Kidney tubule cell (primary cell): ENCODE measurements around the gene SIM2.

Experiments
- DNase-seq: peaks from one replicate; pipeline ENCODE4 v3.0.0-alpha.2; 2018; ENCODE audit warnings: low spot score

The SIM2 gene

GRCh38 chr21:36716836-36717235, 17.9 kb downstream of the SIM2 start:
- no peak for DNase-seq

DNA sequence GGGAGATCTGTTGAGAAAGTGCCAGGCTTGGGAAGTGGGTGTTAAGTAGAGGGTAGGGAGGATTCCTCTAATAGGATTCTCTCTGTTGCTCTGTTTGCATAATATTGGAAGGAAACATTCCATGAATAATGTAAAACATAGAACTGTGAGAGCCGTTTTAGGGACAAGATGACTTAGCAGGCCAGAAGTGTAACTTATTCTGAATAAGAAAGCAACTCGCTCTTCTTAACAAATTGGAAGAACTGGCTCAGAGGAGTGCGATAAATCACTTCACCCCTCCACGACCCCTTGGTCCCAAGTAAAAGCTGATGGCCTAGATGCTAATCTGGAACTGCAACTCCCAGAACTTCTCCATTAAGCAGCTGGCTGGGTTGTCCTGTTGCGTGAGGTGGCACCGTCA, 19.1 kb downstream of the SIM2 start:
- DNase-seq, result peak; percentile 21

GRCh38 chr21:36718951-36719501, 20.1 kb downstream of the SIM2 start:
- DNase-seq, result peak; percentile 70

GRCh38 chr21:36719614-36720013, 20.7 kb downstream of the SIM2 start:
- DNase-seq, result peak; percentile 31

DNA sequence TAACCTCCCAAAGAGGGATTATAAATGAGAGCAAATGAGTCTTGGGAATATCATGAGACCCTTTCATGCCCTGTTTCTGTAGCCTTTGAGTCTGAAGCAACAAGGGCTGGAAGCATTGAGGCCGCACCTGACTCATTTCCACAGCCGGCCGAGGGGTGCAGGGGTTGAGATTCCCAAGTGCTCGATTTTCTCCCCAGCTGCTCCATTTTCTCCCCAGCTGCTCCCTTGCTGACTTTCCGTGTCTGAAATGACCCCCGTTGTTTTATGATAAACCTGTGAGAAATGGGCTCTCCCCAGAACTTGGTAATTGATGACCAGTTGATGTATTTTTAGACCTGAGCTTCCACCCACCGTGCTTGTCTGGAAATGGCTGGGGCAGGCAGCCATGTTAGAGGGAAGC, 22.9 kb downstream of the SIM2 start:
- no peak for DNase-seq

DNA sequence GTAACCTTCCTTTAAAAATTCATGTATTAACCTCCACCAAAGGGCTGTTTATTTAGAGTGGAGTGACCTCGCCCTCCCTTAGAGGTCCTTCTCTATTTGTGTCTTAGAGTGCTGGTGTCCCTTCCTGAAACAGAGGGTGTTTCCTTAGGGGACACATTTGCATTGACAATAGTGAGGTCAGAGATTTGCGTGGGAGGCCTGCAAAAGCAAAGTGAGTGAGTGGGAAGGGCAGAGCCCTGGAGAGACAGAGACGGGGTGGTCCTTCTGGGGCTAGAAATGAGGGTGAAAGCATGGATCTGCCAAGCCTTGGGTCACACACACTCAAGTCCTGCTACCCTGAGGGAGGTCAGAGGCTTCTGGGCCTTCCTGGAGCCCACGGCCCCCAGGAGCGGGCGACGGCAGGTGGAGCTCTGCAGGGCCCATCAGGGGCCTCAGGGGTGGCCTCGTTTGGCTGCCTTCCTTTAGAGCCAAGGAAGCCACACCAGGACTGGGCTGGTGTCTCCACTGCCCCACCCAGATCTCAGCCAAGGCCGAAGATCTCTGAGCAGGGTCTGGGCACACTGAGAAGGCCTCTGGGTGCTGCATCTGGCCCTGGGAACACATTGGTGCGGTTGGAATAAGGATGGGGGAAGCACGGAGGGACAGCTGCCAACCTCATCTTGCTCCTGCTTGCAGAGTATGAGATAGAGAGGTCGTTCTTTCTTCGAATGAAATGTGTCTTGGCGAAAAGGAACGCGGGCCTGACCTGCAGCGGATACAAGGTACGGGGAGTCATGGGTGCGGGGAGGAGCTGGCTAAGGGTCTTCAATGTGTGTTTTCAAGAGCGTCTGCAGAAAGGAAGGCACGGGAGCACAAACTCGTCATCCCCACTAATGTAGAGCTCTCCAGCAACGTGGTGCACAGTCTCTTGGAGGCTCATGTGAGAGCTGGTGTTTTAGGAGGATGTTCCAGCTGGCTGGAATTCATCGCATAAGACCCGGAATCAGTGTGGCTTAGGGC, 23.8 kb downstream of the SIM2 start:
- DNase-seq, result no peak

- no peak for DNase-seq
These were observed 24.5 kb downstream of the SIM2 start for GRCh38 chr21:36723371-36723881.

DNA sequence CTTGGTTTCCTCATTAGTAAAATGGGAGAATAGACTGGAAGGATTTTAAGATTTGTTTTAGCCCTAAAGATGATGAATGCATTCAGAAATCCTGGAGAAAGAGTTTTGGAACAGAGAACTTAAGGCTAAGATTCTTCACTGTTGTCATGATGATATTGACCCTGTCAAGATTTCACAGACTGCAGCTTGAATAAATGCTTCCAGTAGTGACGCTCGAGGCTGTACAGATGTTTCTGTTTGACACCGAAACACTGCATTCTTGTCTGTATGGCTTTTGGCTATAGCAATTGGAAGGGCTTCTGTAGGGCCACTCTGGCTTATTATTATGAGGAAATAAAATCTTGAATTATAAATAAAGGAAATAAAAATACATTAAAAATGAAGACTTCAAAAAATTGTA, 25.7 kb downstream of the SIM2 start:
- DNase-seq, result no peak

GRCh38 chr21:36725793-36726386, 27.0 kb downstream of the SIM2 start:
- DNase-seq, result no peak

DNA sequence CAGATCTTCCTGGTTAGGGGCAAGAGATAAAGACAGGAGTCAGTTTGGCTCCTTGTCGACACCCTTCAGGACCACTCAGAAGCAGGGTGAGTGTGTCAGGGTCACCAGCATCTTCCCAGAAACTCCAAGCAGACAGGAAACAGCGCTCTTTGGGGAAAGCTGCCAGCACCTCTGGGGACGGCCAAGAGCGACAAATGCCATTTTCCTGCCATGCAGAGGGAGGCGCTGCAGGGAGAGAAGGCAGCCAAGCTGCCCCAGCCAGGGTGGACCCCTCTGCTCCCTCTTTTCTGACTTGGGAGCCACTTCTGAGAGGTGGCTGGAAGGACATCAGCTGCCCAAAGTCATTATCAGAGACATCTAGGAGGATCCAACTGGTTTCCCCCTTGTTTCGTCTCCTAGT, 29.0 kb downstream of the SIM2 start:
- no peak for DNase-seq

- DNase-seq, result peak; percentile 46
These were observed 29.6 kb downstream of the SIM2 start for GRCh38 chr21:36728371-36729111.

DNA sequence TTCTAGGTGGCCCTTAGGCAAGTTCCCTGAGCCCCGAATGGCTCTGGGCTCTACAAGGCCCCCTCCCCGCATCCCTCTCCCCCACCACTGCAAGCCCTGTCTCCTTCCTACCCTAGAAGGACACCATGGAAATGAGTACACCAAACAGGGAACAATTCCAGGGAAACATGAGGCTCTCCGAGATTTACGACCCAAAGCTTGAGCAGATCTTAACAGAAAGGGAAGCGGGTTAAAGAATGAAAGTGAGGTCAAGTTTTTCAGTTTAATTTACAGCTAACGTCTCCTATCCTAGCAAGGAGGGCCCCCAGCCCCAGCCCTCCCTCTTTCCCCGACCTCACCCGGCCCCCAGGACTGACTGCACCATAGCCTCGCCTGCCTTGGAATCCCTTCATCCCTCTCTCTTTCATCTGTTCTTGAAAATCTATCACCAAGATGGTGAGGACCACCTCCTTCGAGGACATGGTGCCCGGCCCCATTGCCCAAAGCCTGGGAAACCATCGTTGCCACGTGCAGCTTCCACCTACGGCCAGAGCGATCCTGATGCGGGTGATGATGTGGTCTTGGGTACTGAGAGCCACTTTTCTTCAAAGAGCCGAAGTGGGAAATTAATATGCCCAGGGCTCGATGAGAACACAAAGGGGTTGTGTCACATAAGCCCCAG, 30.5 kb downstream of the SIM2 start:
- no peak for DNase-seq

GRCh38 chr21:36730291-36731281, 31.7 kb downstream of the SIM2 start:
- no peak for DNase-seq

- DNase-seq, result peak; percentile 36
These were observed 33.3 kb downstream of the SIM2 start for GRCh38 chr21:36732217-36732616.

GRCh38 chr21:36732761-36733160, 33.8 kb downstream of the SIM2 start:
- DNase-seq, result no peak

- DNase-seq, result no peak
These were observed 34.9 kb downstream of the SIM2 start for GRCh38 chr21:36733857-36734256.

DNA sequence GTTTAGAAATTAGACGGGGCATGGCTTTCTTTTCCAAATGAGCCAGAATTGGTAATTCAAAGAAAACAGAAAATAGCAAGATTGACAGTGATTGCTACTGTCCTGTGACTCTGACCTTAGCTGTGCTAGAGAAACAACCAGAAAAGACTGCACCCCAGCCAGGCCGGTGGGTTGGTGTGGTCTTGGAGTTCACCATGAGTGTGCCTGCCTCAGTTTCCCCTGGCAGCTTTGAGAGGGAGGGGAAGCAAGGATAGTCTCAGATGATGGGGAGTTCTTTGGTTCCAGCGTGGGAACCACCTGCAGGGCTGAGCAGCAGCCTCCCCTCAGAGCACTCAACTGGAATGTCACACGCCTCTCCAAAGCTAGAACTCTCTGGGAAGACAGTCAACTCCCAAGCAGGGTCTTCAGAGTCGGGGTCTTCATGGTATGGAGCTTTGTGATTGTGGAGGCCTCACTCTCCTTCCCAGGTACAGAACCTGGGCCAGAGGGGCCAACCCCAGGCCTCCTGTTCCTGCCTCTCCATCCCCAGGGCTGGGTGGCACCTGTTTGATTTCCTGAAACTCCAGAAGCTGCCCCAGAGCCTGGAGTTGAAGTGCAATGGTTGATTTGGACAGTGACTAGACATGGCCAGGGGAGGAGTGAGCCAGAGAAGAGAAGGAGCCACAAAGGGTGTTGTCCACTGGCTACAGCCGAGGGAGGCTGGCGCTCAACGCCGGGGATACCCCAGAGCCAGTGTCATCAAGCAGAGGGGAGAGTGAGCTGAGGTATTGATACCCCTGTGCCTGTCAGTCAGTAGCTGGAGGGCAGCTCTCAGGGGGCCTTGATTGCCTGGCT, 35.7 kb downstream of the SIM2 start:
- DNase-seq, result no peak

GRCh38 chr21:36735201-36735515, 36.2 kb downstream of the SIM2 start:
- DNase-seq, result no peak

- no peak for DNase-seq
These were observed 36.9 kb downstream of the SIM2 start for GRCh38 chr21:36735724-36736320.
